A549 treated with dexamethasone at 1 μM for 4 hours (cell line): ENCODE results near the gene SGO2. TPM values are rescaled to one million over a fixed set of nuclear protein-coding genes. Genes with fewer than 3 reads are reported as not detected.

ENCODE experiments used
- total RNA-seq: library from RNA; stranded (reverse); fragments of 200-300 nt; extraction: Qiagen RNA extraction; gene quantifications from 5 replicates; pipeline ENCODE4 v1.2.3, GENCODE V29; 2022

The SGO2 gene
- total RNA-seq, result 11.1 to 16.8 TPM (median 14.6 TPM) in 5 replicates

GRCh38 chr2:200525882-200526651 is at the start of gene SGO2:
TSS of gene SGO2 (plus strand) at chr2:200526207. CDS start at chr2:200532976, 6,769 bp downstream.

DNA sequence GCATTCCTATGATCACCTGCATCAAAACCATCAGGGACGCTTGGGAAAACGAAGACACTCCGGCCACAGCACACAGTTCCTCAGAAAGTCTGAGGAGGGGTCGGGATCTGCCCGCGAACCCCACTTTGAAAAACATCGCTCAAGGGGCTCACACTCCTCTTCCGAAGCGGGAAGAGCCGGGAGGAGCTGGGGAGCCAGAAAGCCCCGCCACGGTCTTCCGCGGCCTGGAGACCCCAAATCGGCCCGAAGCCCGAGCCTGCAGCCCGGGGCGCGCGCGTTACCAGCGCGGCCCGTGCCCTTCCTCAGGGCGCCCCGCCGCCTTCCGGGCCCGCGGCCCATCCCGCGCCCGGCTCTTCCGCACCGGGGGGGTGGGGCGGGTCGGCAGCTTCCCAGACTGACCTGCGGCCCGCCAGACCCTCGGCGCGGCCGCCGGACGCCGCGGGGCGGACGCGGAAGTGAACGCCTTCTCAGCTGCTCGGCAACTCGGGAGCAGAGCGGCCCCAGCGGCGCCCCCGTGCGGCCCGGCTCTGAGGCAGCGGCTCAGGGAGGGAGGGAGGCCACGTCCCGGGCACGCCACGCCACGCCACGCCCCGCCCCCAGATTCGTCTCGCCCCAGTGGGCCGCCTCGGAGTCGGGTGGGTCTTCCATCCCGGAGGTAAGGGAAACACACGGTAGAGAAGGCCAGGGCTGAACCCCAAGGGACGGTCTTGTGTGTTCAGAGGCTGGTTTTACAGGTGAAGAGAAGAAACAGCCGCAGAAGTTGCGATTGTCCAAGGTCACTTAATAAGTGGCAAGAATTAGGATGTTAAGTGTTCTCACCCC is 16.2 kb upstream of the SGO2 start, which contains the start of gene KCTD18:
Gene KCTD18 (minus strand): TSS at position 457 of the 822 bp plus-strand sequence. CDS start 3,052 bp downstream, outside the sequence.

GRCh38 chr2:200585730-200586643 is 60.0 kb downstream of the SGO2 start, which contains the start of gene AOX1:
TSS of gene AOX1 (plus strand) at chr2:200586014. CDS start at chr2:200586109, 95 bp downstream.

Other genes with a start within 250 kb of the SGO2 start
- 119 to 141 TPM (median 132 TPM) in 5 replicates for gene SPATS2L, start 219.5 kb upstream of the SGO2 start, total RNA-seq
- 9.5 to 13.0 TPM (median 11.5 TPM) in 5 replicates for gene KCTD18, start 16.1 kb upstream of the SGO2 start, total RNA-seq
- 5.0 to 6.8 TPM (median 5.4 TPM) in 5 replicates for gene AOX1, start 59.8 kb downstream of the SGO2 start, total RNA-seq